SK-N-SH (cell line): ENCODE data around the gene TBX2. TPM values are rescaled to one million over a fixed set of nuclear protein-coding genes. Genes with fewer than 3 reads are reported as not detected.

Experiments
- CTCF ChIA-PET: fragments of 300-600, 350-600 bp; formaldehyde crosslinking; extraction: SDS; loops from one replicate; lab custom pipeline; 2021; lab: Yijun Ruan, JAX
- POLR2A ChIA-PET: fragments of 350-600 bp; sonication (Branson Sonifier 250); formaldehyde crosslinking; extraction: SDS; loops from one replicate; lab custom pipeline; 2020; ENCODE audit warnings: antibody characterized with exemption, inconsistent platforms; lab: Yijun Ruan, JAX
- DNase-seq: peaks from one replicate; pipeline ENCODE4 v3.0.0; 2012
- H2AFZ ChIP-seq: fragments of 200-600 bp; sonication (generic); 2 replicates; pipeline ENCODE4 v1.8.1; 2016; ENCODE audit warnings: antibody characterized with exemption, mild to moderate bottlenecking, low read depth
- H3F3A ChIP-seq: fragments of 200-600 bp; sonication (generic); replicated peaks from 2 replicates; pipeline ENCODE3; 2016; ENCODE audit warnings: antibody characterized with exemption, mild to moderate bottlenecking; ENCODE audit not compliant: insufficient read depth
- H3K27ac ChIP-seq, 2 experiments: fragments of 200-500 bp in 1 of 2; fragments of 200-600 bp in 1 of 2; sonication (Bioruptor generic) in 1 of 2; sonication (generic), shearing (Covaris generic) in 1 of 2; 2 replicates each; pipeline versions ENCODE4 v1.5.1 to v1.6.1; 2014 to 2016; ENCODE audit warnings: low read depth in 2 of 2, inconsistent platforms in 1 of 2, low read length in 1 of 2, mild to moderate bottlenecking in 1 of 2, mixed read lengths in 1 of 2
- H3K27me3 ChIP-seq: fragments of 200-600 bp; sonication (generic), shearing (Covaris generic); 2 replicates; pipeline ENCODE4 v1.6.1; 2016; ENCODE audit warnings: mixed run types; ENCODE audit not compliant: insufficient read depth
- H3K36me3 ChIP-seq, 2 experiments: fragments of 200-500 bp in 1 of 2; fragments of 200-600 bp in 1 of 2; sonication (Bioruptor generic) in 1 of 2; sonication (generic) in 1 of 2; replicated peaks in 1 of 2; 2 replicates each; pipeline versions ENCODE3 to v1.5.1; 2014 to 2016; ENCODE audit warnings: low read length in 1 of 2, mild to moderate bottlenecking in 1 of 2; ENCODE audit not compliant: insufficient read depth in 2 of 2, control insufficient read depth in 1 of 2
- H3K4me1 ChIP-seq, 2 experiments: fragments of 200-500 bp in 1 of 2; fragments of 200-600 bp in 1 of 2; sonication (Bioruptor generic) in 1 of 2; sonication (generic), shearing (Covaris generic) in 1 of 2; 2 replicates each; pipeline versions ENCODE4 v1.5.1 to v1.6.1; 2014 to 2016; ENCODE audit warnings: low read depth in 1 of 2, low read length in 1 of 2, mixed run types in 1 of 2; ENCODE audit not compliant: insufficient read depth in 2 of 2, control insufficient read depth in 1 of 2
- H3K4me2 ChIP-seq: fragments of 200-600 bp; sonication (generic), shearing (Covaris generic); 2 replicates; pipeline ENCODE4 v1.6.1; 2017; ENCODE audit warnings: mixed run types
- H3K4me3 ChIP-seq, 2 experiments: fragments of 200-500 bp in 1 of 2; fragments of 200-600 bp in 1 of 2; sonication (Bioruptor generic) in 1 of 2; sonication (generic), shearing (Covaris generic) in 1 of 2; 2 replicates each; pipeline versions ENCODE4 v1.5.1 to v1.8.1; 2014 to 2016; ENCODE audit warnings: low read depth in 2 of 2, inconsistent platforms in 1 of 2, low read length in 1 of 2, mild to moderate bottlenecking in 1 of 2, mixed read lengths in 1 of 2, moderate library complexity in 1 of 2
- H3K79me2 ChIP-seq: fragments of 200-600 bp; sonication (generic); 2 replicates; pipeline ENCODE4 v1.8.1; 2017; ENCODE audit warnings: mild to moderate bottlenecking; ENCODE audit not compliant: insufficient read depth
- H3K9ac ChIP-seq: fragments of 200-600 bp; sonication (generic); 2 replicates; pipeline ENCODE4 v1.6.1; 2017; ENCODE audit warnings: mixed run types
- H3K9me2 ChIP-seq: fragments of 200-600 bp; sonication (generic); 2 replicates; pipeline ENCODE4 v1.6.1; 2017; ENCODE audit warnings: mixed run types
- H3K9me3 ChIP-seq: fragments of 200-600 bp; sonication (generic); 2 replicates; pipeline ENCODE4 v1.6.1; 2017; ENCODE audit warnings: mixed run types, mild to moderate bottlenecking, moderate library complexity
- H4K20me1 ChIP-seq: fragments of 200-600 bp; sonication (generic); 2 replicates; pipeline ENCODE4 v1.6.1; 2017; ENCODE audit warnings: mild to moderate bottlenecking, mixed run types; ENCODE audit not compliant: insufficient read depth
- CTCF ChIP-seq: fragments of 200-600 bp; sonication (generic); IDR thresholded peaks from 2 replicates; pipeline ENCODE4 v1.6.1; 2017; ENCODE audit warnings: antibody characterized with exemption, mild to moderate bottlenecking, moderate library complexity
- ELF1 ChIP-seq: IDR thresholded peaks from 2 replicates; pipeline ENCODE4 v1.4.0; 2012
- EZH2phosphoT487 ChIP-seq: fragments of 200-600 bp; sonication (generic); IDR thresholded peaks from 2 replicates; pipeline ENCODE4 v1.6.1; 2017; ENCODE audit warnings: low read depth, mixed run types, mild to moderate bottlenecking, antibody characterized with exemption, moderate library complexity, borderline replicate concordance
- FOSL2 ChIP-seq: IDR thresholded peaks from 2 replicates; pipeline ENCODE4 v1.4.0; 2012; ENCODE audit warnings: low read depth, mild to moderate bottlenecking, moderate library complexity, borderline replicate concordance
- FOXM1 ChIP-seq: IDR thresholded peaks from 2 replicates; pipeline ENCODE4 v1.4.0; 2012; ENCODE audit warnings: low read depth, mild to moderate bottlenecking
- GABPA ChIP-seq: IDR thresholded peaks from 2 replicates; pipeline ENCODE4 v1.4.0; 2012; ENCODE audit warnings: low read depth, mild to moderate bottlenecking
- GATA2 ChIP-seq: sonication (generic); formaldehyde crosslinking; IDR thresholded peaks from 2 replicates; pipeline ENCODE4 v1.5.0; 2020; ENCODE audit warnings: mild to moderate bottlenecking, missing genetic modification reagents
- IRF3 ChIP-seq: fragments of 150-350 bp; IDR thresholded peaks from 2 replicates; pipeline ENCODE4 v1.6.1; 2016; ENCODE audit warnings: mild to moderate bottlenecking, low read depth, low read length
- MAX ChIP-seq: IDR thresholded peaks from 2 replicates; pipeline ENCODE4 v1.4.0; 2012; ENCODE audit warnings: low read depth
- NFIC ChIP-seq: IDR thresholded peaks from 2 replicates; pipeline ENCODE4 v1.4.0; 2012; ENCODE audit warnings: borderline replicate concordance
- RCOR1 ChIP-seq: fragments of 150-350 bp; IDR thresholded peaks from 2 replicates; pipeline ENCODE4 v1.6.1; 2017; ENCODE audit warnings: antibody characterized with exemption, low read length
- RFX5 ChIP-seq: IDR thresholded peaks from 2 replicates; pipeline ENCODE4 v1.6.1; 2012; ENCODE audit warnings: mild to moderate bottlenecking, improper control_type of control experiment, low read length
- TAF1 ChIP-seq: IDR thresholded peaks from 2 replicates; pipeline ENCODE4 v1.6.1; 2012; ENCODE audit warnings: low read depth, mild to moderate bottlenecking, low read length, moderate library complexity, borderline replicate concordance
- TCF12 ChIP-seq: IDR thresholded peaks from 2 replicates; pipeline ENCODE4 v1.4.0; 2012
- TEAD4 ChIP-seq: IDR thresholded peaks from 2 replicates; pipeline ENCODE4 v1.4.0; 2012; ENCODE audit warnings: mild to moderate bottlenecking, borderline replicate concordance; ENCODE audit not compliant: insufficient read depth
- USF2 ChIP-seq: fragments of 150-350 bp; IDR thresholded peaks from 2 replicates; pipeline ENCODE4 v1.6.1; 2017; ENCODE audit warnings: antibody characterized with exemption, low read length, low read depth, borderline replicate concordance
- WGBS: methylation state at CpG from one replicate; pipeline ENCODE4 v1.1.6; 2017; ENCODE audit warnings: low lambda C conversion rate; 5-methylcytosine and 5-hydroxymethylcytosine counted together
- polyA plus RNA-seq, 3 experiments: library from polyadenylated mRNA; depleted of rRNA; stranded (reverse); fragments of >200 nt; gene quantifications; 2 replicates each; pipeline ENCODE4 v1.2.3, GENCODE V29; 2012
- TF ChIP-seq, protein P1 (sequence below): IDR thresholded peaks from 2 replicates; pipeline ENCODE4 v1.6.1; 2012; ENCODE audit warnings: mild to moderate bottlenecking, low read depth, low read length, moderate library complexity

The TBX2 gene
- polyA plus RNA-seq, 1 of the 3 experiments (the other 2 are of a cell fraction) = 57.8 TPM

DNA sequence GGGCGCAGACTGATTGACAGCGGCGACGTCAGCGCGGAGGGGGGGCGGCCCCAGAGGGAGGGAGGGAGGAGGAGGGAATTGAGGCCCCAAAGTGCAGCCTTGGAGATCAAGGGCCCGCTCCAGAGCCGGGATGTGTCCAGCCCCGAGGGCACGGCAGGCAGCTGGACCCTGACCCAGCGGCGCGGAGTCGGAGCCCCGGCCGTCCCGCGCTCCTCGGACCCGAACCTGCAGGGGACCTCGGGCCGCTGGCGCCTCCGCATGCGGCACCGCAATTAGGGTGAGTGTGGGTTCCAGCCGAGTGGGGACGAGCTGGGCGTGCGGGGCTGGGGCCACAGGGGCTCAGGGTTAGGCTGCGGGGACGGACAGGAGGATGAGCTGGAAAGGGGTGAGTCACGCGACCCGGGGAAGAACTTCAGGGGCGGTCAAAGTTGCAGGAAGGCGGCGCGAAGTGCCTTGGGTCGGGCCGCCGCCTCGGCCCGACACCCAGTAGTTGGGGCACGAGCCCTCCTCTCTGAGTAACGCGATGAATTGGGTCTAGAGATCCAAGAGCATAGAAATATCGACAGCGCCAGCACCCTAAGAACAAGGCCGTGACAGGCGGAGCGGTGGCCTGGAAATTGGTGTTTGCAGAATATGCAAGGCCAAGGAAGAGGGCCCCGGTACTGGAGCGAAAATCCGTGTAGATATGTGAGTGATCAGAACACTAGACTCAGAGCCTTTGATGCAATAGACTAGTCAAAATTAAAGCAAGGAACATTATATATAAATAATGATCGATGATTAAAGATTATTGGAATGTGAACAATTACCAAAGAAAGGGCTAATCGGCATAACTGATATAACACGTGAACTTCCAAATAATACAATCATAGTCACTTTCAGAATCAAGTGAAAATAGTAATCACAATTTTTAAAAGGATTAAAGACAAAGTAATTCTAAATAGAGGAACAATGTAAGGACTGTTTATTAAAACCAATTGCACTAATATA, 53.0 kb downstream of the TBX2 start, which contains the start of gene TBX4:
TSS of gene TBX4 (plus strand) at position 122 of the 990 bp plus-strand sequence. CDS start 4,069 bp downstream, outside the sequence.
- Histone ChIP-seq H3K79me2 (no peaks in the 10 kb centered on the region), H3K9ac (no peak within 1 kb of the TSS), H3K4me2 (no peak within 1 kb of the TSS), H3F3A (no peaks in the 10 kb centered on the region), H3K36me3 (no peaks in the 10 kb centered on the region), H4K20me1 (no peaks in the 10 kb centered on the region), H3K27ac (no peak within 1 kb of the TSS), H3K4me1 (no peaks in the 10 kb centered on the region), H2AFZ (no peak within 1 kb of the TSS), H3K9me2 (no peaks in the 10 kb centered on the region), H3K4me3 (no peak within 1 kb of the TSS), H3K27me3 (no peaks in the 10 kb centered on the region), H3K9me3 (no peaks in the 10 kb centered on the region)
- no peak for DNase-seq
- TF ChIP-seq FOXM1 (no peak), USF2 (no peak), CTCF (no peak), NFIC (no peak), TEAD4 (no peak), IRF3 (no peak), EZH2phosphoT487 (no peak), MAX (no peak), ELF1 (no peak), TAF1 (no peak), FOSL2 (no peak), RFX5 (no peak), TCF12 (no peak), GABPA (no peak), RCOR1 (no peak), GATA2 (no peak)
- TF ChIP-seq, protein P1, sequence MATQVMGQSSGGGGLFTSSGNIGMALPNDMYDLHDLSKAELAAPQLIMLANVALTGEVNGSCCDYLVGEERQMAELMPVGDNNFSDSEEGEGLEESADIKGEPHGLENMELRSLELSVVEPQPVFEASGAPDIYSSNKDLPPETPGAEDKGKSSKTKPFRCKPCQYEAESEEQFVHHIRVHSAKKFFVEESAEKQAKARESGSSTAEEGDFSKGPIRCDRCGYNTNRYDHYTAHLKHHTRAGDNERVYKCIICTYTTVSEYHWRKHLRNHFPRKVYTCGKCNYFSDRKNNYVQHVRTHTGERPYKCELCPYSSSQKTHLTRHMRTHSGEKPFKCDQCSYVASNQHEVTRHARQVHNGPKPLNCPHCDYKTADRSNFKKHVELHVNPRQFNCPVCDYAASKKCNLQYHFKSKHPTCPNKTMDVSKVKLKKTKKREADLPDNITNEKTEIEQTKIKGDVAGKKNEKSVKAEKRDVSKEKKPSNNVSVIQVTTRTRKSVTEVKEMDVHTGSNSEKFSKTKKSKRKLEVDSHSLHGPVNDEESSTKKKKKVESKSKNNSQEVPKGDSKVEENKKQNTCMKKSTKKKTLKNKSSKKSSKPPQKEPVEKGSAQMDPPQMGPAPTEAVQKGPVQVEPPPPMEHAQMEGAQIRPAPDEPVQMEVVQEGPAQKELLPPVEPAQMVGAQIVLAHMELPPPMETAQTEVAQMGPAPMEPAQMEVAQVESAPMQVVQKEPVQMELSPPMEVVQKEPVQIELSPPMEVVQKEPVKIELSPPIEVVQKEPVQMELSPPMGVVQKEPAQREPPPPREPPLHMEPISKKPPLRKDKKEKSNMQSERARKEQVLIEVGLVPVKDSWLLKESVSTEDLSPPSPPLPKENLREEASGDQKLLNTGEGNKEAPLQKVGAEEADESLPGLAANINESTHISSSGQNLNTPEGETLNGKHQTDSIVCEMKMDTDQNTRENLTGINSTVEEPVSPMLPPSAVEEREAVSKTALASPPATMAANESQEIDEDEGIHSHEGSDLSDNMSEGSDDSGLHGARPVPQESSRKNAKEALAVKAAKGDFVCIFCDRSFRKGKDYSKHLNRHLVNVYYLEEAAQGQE = no peak
- WGBS = 89% methylated on average over 59 of the region's 59 CpGs
- POLR2A ChIA-PET = no interaction called here
- CTCF ChIA-PET = interaction anchor here (1.5 kb wide), 1 partner anchor 14 kb away, joined by 3 read pairs; no protein-coding TSS in a partner anchor
